ENCODE measurements around the gene CIDEA.

CIDEA gene

DNA sequence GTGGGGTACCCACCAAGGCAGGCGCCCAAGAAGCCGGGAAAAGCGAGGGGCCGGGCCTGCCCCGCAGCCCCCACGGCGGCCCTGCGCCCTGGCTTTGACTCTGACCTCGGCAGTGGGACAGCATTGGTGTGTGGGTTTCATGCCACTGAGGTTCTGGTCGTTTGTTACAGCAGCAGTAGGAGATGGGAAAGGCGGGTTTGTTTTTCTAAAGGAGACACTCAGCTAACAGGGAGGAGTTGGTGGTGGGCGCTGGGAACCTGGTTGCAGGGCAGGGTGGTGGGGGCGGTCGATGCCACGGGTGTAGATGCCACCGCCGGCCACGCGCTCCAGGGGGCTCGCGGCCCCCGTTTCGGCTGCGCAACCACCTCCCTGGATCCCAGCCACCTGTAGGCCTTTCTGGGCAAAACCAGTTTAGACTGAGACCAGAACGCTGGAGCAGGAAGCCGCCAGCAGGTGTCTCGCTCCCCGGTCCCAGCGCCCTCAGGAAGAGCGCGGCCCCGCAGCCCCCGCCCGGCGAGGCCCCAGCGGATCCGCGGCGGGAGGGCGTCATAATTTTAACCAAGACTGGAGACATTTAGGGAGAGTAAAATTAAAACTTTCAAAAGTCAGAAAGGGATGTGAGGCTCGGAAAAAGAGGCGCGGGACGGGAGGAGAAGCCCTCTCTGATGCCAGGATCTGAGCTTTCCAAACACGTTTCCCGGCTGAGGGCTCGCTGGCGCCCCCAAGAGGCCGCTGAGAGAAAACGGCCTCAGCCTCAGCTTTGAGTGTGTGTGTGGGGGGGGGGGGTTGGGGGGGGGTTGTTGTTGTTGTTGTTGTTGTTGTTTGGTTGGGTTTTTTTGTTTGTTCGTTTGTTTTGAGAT is 17.4 kb downstream of the CIDEA start:
- peak in 1 of 2 donors; percentile 39 for DNase-seq (ENCODE audit: low read depth in 2 of 2)

DNA sequence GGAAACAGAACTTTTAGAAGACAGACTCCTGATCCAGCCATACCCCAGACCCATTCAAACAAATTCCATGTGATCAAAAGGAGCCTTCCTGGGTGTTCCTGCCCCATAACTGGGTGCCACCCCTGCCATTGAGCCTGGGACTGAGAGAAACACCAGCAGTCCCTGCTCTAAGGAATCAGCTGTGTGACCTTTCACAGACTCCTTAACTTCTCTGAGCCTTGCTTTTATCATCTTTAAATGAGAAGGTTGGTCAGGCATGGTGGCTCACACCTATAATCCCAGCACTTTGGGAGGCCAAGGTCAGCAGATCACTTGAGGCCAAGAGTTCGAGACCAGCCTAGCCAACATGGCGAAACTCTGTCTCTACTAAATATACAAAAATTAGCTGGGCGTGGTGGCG is 20.6 kb downstream of the CIDEA start:
- DNase-seq (ENCODE audit: low read depth in 2 of 2): no peak

DNA sequence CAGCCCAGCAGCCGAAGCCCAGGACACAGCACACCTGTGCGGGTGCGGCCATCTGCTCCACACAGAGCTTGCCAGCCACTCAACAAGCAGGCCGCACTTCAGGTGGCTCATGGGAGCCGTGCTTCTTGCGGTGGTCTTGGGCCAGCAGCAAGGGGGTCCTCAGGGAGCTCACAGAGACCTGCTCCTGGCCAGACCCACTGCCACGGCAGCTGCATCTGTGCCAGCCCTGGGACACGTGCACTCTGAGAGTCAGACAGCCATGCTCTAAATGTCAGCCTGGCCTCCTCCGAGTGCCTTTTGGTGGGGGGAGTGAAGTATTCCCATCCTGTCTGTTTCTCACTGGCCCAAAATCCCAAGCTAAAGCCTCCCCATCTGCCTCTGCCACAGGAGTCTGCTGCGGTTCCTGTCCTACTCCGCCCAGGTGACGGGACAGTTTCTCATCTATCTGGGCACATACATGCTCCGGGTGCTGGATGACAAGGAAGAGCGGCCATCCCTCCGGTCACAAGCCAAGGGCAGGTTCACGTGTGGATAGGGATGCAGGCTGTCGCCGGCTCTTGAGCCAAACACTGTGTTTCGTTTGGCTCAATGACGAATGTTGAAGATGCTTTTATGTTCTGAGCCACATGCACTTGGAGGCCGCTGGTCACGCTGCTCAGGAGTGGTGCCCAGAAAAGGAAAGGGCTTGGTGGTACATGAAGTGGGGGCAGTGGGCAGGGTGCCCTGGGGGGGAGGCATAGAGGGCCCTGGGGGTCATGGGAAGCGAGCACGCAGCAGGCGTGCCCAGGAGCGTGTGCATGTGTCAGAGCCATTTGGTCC is 22.8 kb downstream of the CIDEA start:
- DNase-seq (ENCODE audit: low read depth in 2 of 2): no peak

DNA sequence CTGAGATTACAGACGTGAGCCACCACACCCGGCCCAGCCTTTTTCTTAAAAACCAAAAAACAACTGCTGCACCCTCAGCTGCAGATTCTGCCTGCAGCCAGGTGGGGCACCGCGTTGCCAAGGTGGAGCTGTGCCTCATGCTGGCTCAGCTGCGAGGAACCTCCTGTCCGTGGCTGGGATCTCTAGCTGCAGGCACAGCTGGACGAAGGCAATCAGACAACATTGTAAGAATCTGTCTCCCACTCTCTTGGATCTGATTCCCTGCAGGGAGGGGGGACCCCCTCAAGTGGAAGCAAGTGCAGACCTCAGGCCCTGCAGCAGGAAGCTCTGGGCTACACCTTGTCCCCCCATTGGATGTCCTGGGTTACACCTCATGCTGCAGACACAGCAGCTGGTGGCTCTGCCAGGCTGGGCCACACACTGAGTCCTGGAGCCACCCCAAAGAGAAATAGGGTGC is 24.1 kb downstream of the CIDEA start:
- DNase-seq (ENCODE audit: low read depth in 2 of 2): no peak

DNA sequence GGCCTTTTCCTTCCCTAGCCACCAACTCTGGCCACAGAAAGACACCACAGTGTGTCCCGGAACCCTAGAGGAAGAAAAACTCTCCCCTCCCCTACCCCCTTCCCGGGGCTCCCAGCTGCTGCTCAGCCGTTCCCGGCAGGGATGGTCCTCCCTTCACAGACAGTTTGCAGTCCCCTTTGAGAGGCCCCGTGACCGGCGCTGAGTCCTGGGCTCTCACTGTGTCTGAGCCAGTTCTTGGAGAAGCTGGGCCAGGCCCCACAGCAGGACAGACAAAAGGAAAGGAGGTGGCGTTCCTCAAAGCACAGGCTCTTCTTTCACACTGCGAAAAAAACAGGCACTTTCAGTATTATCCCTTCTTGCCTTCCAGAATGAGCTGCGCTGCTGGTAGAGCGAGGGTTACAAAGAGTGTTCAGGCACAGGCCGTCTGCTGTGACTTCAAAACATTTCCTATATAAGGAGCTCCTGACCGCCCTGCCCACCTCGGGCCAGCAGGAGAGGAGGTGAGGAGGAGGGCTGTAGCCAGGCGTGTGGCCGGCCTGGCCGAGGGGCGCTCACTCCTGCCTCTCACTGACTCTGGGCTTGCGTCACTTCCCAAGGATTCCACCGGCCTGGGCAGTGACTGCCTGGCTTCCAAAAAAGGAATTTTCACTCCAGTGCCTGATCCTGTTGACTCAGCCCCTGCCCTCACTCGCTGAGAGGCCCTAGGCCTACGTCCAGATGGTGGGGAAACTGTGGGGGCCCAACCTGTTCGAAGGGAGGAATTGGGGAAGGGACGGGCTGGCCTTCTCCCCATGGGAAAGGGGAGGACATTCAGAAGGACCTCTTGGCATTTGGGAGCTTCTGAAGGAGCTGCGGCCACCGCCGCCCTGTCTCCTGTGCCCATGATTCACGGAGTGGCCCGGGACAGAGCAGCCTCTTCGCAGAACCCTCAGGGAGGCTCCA is 24.9 kb downstream of the CIDEA start:
- no peak for DNase-seq (ENCODE audit: low read depth in 2 of 2)

DNA sequence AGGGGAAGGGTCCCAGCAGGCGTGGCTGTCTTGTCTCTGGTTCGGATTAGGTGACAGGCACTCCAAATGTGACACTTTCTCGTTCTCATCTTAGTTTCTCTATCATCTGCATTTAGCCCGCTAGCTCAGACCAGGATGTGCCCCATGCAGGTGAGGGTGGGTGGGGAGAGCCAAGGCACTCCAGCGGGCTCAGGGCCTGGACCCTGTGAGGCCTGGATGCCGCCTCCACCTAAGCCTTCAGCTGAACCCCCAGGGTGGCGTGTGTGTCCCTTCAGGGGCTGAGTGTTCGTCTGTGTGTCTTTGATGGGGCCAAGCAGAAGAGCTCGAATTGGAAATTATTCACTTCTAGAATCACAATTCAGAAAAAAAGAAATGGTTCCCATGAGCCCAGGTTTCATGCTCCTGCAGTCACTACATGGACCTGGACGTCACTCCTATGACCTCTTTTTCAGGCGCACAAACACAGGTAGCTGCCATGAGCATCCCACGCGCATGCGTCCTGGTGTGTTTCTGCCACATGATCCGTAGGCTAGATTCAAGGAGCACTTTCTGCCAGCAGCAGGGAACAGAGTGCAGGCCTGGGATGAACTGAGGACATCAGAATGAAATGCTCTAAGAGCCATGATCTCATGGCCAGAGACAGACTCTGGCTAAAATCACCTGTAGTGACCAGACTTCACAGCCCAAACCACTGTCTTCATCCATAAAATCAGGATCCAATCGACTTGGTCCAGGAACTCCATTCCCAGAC is 25.8 kb downstream of the CIDEA start:
- no peak for DNase-seq (ENCODE audit: low read depth in 2 of 2)

DNA sequence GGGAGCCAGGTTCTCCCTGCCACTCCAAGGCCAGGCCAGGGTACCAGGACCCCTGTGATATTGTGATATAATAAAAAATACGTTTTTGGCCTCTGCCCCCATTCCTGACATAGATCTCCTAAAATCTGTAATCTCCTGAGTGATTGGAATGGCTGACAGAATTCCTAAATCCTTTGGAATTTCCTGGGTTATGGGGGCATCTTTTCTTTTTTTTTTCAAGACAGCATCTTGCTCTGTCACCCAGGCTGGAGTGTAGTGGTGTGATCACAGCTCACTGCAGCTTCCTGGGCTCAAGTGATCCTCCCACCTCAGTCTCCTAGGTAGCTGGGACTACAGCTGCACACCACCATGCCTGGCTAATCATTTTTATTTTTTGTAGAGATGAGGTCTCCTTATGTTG is 27.7 kb downstream of the CIDEA start:
- no peak for DNase-seq (ENCODE audit: low read depth in 2 of 2)

DNA sequence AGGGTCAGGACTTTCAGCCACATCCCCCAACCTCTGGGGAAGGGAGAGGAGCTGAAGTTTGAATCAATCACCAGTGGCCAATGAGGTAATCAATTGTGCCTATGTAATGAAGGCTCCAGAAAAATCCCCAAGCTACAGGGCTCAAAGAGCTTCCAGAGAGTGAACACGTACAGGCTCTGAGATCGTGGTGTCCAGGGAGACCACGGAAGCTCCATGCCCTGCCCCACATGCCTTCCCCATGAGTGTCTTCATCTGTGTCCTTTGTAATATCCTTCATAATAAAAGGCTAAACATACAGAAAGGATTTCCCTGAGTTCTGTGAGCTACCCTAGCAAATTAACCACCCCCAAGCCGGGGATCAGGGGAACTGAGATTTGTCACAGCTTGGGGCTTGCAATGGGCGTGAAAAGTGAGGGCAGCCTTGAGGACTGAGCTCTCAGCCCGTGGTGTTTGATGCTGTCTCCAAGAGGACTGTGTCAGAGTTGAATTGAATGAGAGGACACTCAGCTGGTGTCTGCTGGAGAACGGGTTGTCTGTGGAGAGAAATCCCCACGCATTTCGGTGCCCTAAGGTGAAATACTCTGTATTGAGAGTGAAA is 28.4 kb downstream of the CIDEA start:
- DNase-seq (ENCODE audit: low read depth in 2 of 2): no peak

DNA sequence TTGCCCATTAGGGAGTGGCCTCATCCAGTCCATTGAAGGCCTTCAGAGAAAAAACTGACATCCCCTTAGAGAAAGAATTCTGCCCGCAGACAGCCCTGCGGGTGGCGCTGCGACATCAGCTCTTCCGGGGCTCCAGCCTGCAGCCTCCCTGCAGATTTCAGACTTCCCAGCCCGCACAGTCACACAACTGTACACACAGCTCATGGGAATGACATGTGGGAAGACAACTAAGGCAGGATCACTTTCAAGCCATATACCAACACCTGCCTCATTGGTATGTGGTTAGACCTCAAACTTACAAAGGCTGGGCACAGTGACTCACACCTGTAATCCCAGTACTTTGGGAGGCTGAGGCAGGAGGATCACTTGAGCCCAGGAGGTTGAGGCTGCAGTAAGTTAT is 29.1 kb downstream of the CIDEA start:
- no peak for DNase-seq (ENCODE audit: low read depth in 2 of 2)

DNA sequence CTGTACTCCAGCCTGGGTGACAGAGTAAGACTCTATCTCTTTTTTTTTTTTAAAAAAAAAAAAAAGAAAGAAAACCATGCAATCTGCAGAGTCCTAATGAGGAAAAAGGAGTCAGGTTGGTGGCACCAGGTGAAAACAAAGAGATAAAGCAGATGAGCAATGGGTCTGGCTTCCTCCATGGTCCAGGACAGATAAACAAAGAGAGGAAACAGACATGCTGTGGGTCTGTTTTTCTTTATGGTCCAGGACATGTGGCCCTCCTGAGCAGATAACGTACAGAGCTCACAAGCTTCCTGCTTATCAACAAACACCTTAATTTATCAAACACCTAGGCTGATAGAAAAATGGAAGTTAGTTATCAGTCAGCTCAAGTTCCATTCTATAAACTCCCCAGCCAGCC is 29.5 kb downstream of the CIDEA start:
- DNase-seq (ENCODE audit: low read depth in 2 of 2): no peak

DNA sequence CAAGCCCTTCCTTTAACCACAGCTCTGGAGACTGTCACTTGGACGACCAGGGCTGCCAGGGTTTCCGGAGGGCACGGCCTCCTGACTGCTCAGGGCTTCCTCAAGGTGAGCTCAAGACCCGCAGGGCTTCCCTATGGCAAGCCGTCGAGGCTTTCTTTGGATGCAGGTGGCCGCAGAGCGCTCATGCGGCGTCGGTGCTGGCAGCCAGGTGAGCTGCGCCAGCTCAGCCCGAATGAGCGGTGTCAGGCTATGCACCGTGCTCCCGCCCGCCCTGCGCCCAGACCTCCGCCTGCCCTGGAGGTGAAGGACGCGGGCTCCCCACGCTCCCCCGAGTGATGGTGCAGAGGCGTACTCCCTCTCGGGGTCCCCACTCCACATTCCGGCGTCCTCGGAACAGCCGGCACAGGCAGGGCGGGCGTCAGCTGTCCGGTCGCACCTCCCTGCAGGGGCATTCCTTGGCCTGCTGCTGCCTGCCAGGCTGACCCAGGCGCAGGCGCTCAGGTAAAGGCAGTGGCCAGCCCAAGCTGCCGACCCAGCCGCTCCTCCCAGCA is 33.0 kb downstream of the CIDEA start:
- no peak for DNase-seq (ENCODE audit: low read depth in 2 of 2)

DNA sequence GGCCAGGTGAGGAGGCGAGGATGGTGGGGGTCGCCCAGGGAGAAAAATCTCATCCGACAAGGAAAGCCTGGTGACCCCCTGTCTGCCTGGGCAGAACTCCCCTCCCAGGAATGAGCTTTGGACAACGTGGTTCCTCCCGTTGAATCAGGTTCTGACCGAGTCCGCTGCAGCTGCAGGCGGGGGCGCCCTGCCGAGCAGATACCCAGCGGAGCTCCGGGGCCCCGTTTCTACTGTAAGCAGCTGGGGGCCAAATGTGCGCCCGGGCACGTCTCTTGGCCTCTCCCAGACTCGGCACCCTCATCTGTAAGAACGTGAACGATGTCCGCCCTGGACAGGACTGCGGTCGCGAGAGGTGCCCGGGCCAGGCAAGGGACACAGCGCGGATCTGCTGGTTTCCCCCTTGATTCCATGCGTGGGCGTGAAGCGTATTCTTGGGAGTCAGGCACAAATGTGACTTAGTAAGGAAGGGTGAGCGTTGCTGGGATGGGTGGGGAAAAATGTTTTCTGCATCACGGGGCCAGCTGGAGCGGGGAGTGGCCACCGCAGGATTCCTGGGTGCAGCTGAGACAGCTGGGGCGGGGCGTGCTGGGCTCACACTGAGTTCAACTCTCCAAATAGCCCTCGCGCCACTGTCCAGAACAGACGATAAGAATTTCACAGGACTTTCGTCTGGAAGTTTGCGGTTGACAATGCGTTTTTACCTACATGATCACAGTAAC is 33.7 kb downstream of the CIDEA start:
- DNase-seq (ENCODE audit: low read depth in 2 of 2): no peak

DNA sequence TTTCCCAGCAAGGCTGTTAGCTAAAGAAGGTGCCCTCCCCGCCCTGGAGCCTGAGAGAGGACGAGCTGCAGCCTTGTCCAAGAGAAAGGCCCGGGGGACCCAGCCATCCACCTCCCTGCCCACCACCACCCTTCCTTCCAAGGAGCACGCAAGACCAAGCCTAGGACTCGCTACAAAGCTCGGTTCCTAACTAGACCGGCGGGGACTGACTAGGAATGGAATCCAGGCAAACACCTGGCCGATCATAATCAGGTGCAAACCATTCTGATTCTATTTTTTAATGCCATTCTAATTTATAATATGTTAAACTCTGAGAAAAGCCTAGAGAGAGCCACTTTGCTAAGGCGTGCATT is 34.2 kb downstream of the CIDEA start:
- DNase-seq (ENCODE audit: low read depth in 2 of 2): no peak

DNA sequence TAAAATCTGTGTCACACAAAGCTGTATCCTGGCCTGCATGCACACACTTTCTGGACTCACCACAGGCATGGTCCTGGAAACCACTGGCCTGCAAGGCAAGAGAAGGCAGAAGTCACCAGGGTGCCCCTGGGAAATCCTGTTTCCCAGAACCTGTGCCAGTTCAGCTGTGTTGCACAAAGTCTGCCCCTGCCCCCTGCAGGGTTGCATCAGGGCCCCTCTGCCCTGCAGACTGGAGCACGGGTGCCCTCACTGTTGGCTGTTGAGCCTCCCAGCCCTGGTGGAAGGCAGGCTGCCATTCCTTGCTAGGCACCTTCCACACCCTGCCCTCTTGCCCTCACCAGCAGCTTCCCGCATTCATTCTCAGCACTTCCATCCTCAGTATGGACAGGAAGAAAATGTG is 35.9 kb downstream of the CIDEA start:
- no peak for DNase-seq (ENCODE audit: low read depth in 2 of 2)

DNA sequence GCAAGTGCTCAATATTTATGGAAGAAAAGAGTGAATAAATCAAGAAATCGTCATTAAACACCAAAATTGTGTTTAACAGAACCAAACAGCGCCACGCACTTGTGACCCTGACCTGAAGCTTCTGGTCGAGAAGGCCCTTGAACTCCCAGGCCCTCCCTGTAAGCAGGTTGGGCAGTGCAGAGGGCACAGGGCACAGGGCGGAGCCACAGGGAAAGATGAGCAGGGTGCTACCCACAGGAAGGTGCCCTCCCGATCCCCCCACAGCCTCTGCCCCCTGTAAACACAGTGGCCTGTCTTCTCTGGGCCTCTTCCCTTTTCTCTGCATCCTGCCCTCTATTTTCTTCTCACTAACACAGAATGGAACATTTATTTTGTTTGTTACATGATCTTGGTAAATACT is 37.0 kb downstream of the CIDEA start:
- no peak for DNase-seq (ENCODE audit: low read depth in 2 of 2)

DNA sequence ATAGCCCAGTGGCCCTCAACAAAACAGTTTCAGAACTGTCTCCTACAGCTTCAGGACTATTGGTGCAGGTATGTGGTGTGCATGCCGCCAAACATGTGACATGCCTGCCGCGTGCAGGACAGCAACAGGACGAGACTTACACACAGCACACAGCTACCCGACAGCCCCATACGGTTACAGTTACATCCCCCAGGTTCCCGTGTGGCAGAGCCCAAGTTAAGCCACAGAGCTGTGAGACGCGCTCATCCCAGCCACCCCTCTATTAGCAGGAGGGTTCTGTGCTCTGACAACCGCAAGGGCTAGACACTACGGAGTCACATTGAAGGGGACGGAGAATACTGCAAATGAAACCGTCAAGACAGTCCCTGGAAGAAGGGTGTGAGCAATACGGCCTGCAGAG is 37.5 kb downstream of the CIDEA start:
- DNase-seq (ENCODE audit: low read depth in 2 of 2): no peak

DNA sequence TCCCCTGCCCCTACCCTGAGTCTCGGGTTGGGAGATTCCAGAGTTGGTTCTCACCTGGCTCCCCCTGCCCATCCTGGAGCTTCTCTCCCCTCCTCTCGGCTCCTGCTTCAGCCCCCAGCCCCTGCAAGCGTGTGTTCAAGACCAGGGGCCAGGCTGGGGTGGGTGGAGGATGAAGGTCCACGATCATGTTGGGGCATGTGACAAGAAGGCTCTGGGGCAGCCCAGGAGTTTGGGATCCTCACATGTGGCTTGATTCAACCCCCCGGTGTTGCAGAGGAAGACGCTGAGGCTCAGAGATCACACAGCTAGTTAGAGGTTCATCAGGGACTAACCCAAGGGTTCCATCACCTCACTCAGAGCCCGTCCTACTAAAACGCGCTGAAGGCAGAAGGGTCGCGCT is 39.7 kb downstream of the CIDEA start:
- DNase-seq (ENCODE audit: low read depth in 2 of 2): no peak

DNA sequence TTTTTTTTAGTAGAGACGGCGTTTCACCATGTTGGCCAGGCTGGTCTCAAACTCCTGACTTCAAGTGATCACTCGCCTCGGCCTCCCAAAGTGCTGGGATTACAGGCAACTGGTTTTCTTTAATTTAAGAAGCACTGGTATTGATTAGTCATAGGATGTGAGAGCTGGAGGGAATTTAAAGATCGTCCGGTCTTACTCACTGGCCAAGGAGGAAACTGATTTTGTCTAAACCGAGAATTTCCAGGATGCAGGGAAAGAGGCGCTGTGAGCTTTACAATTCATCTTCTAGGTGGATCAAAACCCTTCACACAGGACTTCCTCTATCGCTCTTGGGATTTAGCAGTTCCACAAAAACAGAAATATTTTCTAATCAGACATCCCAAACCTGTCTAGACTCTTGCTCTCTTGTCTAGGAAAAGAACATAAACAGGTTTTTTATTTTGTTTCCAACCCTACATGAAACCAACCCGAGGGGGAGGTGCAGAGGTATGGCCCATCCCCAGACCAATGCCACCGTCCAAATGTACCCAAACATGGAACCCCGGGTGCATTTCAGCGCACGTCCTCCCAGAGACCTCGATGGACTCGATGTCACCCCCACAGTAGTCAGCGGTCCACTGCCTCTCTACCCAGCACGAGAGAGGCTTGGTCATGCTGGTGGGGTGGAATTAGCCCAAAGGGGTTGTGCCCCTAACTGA is 41.4 kb downstream of the CIDEA start:
- DNase-seq (ENCODE audit: low read depth in 2 of 2): no peak

DNA sequence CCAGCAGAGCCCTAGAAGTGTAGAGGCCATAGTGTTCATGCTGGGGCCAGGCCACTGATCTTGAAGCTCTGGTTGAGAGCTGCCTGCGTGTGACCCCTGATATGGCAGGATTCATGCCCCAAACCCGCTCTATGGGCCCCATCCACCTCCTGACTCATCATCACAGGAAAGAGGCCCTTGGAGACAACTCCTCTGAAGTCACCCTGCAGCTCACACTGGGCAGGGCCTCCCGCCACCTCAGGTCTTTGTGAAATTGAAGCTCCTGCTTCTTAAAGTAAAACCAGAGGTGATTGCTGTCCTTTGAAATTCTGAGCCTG is 41.9 kb downstream of the CIDEA start:
- DNase-seq (ENCODE audit: low read depth in 2 of 2): no peak

Data from stimulated activated CD4-positive, alpha-beta T cell treated with anti-CD3 and anti-CD28 coated beads, Interleukin-1b, Interleukin-23, amount 100 ng/mL, for 1 hour (primary cell).